HG03196 (cell line): ENCODE results near the gene GRIP1.

Source experiments
- ATAC-seq: cut with Tn5 transposase; IDR thresholded peaks from one replicate; pipeline ENCODE4 v1.9.1; 2021; ENCODE audit not compliant: unreplicated experiment

GRIP1 gene

DNA sequence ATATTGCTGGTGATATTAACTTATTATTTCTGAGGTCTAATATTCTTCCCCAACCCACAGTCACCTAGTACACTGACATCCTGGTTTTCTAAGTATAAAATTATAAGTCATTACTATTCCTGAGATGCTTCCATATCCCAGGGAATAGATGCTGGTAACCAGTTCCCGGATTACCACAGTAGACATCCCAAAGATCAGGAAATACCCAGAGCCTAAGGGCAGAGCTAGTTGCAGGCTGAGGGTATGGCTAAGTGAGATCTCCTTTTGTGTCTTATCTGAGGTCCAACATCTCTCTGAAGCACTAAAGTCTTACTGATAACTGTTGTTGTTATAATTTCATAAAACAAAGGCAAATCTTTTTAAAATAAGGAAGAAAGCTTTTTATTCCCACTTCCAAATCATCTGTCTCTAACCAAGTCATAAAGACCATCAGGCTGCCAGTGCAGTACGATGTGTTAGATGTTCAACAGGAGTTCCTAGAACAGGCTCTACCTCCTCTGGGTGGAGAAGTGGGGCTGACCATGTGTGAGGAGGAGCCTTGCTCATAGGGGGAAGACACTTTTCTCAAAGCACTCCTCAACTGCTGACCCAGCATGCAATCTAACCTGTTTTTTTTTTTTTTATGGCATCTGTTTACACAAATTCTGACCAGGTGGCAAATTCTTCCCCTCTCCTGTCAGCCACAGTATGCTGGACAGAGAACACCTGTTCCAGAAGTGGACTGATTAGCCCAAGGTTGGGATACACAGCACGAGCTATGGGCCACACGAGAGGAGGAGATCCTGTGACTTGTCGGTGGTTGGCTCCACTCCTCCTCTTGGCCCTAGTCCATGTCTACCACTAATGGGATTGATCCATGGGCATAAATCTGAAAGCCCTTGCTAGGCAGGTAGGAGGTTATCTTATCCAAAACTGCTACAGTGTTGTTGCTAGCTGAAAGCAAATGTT, 16.1 kb upstream of the GRIP1 start:
- ATAC-seq: no peak

DNA sequence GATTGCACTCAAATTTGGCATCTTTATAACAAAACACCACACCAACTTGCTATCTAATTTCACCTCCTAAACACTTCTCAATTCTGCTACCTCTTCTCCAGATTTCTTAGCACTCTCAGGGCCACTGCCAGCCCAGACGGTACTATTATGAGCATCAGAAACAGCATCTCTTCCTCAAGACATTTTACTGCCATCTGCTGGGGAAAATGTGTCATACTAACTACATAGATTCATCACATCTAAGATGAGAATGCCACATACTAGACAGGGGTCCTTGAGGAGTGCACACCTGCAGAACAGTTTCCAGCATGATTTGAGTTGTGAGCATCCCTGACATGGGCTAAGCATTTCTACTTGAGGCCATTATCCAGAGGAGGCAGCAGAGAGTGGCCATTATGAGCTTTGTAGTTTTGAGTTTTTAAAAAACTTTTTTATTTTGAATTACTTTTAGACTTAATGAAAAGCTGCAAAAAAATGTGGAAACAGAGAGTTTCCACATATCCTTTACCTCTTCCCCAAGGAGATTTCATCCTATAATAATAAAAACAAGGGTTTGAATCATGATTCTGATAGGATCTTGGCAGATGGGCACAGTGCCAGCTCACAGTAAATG, 15.1 kb upstream of the GRIP1 start:
- peak; percentile 78 for ATAC-seq

DNA sequence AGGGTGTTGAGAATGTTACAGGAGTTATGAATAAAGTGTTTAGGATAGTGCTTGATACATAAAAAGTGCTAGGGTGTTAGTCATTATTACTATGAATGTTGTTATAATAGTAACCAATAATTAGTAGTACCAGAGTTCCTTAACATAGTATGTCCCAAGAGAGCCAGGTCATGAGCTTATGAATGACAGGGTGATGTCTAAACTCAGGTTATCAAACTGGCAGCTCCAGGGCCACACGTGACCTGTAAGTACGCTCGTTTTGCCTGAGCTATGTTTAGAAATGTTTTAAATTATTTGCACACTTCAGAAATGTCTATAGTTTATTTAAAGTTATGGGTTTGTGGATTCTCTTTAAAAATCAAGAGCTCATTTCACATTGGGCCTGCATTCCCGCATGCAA, 14.1 kb upstream of the GRIP1 start:
- ATAC-seq: no peak

DNA sequence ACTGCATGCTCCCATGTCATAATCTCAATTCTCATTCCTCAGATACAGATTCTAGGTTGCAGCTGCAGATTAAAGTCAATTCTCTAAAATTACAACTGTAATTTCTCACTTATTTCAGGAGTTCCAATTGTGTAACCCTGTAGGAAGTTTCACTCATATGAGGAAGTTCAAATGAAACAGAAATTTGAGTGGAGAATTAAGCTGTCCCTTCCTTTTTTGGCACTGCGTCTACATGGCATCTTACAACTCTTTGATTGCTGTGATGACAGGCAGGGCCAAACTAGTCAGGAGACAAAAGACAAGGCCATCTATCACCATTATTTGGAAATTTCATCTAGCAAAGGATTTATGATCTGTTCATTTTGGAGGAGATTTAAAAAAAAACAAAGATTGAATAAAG, 13.3 kb upstream of the GRIP1 start:
- ATAC-seq: no peak

DNA sequence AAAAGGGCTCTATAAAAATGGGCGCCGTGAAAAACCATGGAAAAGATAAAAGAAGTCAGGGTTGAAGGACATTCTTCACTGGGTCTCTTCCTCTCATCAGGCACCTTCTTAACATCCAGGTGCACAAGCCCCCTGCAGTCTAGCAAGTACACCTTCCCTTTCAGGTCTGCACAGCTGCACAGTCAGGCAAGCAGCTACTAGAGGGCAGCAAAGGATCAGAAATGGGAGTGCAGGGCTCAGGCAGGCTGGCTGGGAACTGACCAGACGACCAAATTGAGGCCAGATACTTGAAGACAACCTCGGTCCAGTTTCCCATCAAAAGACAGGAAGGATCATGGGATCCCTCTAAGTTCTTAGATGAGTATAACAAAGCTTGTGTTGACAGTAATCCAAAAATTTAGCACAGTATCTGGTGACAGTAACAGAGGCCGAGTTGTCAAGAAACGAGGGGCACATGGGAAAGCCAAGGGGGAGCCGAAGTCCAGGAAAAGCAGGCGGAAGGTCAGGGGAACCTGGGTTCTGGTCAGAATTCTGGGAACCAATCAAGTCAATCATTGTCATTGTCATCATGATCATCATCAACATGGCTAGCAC, 10.1 kb upstream of the GRIP1 start:
- ATAC-seq: peak; percentile 75

DNA sequence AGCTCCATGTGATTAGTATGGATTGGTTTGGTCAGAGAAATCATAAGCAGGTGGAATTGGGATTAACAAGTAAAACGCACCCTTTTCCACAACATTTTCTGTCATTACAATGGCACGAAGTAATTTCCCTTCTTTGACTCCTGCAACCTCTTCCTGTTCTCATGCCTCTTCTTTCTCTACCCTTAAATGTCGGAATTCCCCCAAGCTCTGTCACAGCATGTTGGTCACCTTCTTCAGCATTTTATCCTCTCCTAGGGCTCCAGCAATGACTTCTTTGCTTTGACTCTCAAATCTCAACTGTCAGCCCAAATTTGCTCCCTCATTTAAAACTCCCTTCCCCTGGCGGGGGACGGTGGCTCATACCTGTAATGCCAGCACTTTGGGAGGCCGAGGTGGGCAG, 5.3 kb upstream of the GRIP1 start:
- ATAC-seq: no peak

DNA sequence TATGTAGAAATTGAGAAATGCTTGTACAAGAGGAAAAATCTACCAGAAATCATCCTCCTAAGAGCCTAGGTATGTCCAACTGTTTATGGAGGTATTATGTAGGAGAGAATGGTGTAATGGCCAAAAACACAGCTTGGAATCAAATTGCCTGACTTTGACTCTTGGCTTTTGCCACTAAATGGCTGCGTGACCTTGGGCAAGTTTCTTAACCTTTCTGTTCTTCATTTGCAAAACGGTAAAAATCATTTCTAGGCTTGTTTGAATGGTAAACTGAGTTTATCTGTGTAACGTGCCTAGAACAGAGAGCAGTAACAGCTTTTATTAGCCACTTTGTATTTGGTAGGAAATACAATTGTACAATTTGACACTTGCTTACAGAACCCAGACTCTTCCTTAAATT, 4.9 kb upstream of the GRIP1 start:
- ATAC-seq: no peak

DNA sequence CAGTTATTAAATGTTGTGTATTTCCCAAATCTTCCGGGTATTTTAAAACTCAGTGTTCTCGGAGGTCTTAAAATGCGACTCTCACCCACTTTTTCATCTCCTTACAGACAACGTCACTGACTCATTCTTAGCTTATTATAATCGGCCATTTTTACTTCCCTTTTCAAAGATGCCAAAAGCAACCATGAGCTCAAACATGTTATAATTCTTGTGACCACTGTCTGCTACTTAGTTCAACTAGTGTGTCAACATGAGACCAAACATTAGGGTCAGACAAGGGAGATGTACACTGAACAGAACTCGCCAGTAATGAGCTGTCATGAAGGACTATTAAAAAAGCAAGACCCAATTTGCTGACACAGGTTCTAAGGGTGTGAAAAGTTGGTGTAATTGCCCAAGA, 4.2 kb upstream of the GRIP1 start:
- no peak for ATAC-seq

DNA sequence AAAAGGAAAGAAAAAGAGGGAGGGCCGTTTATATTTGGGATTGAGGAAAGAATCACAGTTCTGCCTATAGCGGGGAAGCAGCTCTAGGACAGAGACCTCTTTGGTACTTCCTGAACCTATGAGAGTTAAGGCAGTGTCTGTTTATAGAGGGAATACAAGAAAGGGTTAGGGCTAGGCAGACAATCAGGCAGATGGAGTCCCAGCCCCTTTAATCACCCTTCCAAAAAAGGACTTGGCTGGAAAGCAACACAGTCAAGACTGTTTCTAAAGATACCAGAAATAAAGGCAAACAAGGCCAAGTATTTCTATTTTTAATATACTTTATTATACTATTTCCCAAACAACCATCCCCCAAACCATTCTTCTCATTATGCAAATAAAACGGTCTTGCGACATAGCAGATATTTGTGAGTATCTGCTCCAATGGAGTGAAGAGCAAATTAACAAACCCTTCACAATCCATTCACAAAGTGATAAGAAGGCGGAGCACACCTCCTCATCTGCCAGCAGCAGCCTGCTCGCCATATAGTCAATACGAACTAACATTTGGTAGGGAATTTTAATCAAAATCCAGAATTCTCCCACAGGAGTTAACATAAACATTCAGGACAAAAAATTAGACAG, 697 bp upstream of the GRIP1 start:
- no peak for ATAC-seq

DNA sequence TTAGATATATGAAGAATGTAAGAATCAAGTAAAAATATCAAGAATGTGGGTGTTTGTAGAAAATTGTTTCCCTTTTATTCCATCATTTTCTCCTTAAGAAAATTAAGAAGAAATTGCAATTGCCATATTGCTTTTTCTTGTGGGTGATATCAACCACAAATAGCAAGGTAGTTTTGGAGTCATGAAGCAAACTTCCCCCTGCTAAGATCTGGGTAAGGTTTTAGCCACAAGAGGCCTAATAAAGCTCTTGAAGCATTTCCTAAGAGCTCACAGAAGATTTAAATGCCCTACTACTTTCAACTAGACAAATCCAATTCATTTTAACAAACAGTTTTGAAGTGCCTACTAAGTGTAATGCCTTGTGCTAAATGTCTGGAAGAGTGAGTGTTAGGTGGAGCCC, 2.6 kb downstream of the GRIP1 start:
- no peak for ATAC-seq

DNA sequence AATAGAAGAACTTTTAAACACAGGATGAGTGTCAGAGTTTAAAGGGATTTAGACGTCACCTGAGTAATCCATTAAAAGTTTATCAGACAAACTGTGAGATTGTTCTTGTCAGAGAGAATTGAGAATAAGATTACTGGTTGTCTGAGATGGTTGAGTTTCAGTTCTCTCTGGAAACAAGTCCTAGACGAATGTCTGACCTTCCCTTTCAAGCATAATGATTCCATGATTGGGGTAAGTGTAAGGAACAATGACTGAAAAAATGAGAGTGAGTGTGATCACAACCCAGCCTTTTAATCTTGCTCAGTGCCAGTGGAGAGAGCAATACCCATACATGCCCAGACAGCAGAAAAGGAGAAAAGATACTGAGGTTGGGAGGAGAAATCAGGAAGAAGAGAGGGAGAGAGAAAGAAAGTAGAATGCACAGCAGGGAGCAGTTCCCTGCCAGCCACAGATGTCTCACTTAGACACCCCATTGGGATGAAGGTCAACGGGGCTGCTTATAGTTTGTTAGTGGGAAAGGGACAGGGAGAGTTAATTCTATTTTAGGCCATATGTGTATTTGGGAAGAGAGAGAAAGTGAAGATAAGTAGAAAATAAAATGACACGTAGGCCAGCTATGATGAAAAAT, 4.3 kb downstream of the GRIP1 start:
- ATAC-seq: no peak

DNA sequence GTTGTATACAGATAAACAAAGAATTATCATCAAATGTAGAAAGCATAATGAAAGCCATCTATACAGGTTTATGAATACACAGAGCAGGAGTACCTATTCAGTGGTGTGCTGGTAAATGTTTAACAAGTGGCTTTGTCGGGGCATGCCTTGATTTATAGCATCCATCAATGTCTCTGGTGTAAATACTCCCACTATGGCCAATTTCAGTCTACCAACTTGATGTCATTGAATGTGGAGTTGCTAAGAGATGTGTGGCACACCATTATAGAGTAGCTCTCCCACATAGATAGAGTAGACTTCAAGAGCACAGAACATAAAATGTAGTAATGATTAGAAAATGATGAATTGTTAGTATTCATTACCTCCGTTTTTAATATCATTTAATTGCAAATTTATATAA, 9.3 kb downstream of the GRIP1 start:
- ATAC-seq: no peak

DNA sequence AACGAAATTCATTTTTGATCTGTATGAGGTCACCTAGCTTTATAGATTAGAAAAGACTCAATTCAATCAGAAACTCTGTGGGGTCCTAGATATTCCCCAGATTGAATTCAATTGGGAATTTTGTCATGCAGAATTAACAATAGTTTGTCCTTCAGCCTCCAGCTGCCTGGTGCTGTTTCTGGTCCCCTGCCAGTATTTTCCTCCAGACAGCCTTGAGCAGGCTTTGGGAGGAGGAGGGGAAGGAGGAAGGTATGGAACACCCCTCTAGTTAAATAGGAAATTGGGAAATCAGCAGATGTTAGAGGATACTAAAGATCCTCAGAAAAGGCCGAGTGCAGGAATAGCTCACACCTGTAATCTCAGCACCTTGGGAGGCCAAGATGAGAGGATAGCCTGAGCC, 10.6 kb downstream of the GRIP1 start:
- ATAC-seq: no peak

DNA sequence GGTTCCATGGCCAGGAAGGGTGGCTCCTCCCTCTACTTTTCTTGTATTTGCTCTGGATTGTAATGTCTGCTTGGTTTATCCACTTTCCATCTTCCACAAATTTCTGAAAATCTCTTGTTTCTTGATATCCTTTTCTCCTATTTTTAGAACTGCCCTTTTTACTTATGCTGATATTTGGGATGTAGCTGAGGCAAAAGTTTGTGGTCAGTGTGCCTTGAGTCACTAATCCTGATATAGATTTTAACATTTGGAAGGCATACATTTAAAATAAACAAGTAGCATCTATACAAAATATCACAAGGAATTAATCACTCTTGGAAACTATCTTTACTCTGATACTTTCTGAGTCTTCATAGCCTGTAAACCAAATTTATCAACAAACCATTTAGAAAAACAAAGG, 11.0 kb downstream of the GRIP1 start:
- ATAC-seq: no peak

DNA sequence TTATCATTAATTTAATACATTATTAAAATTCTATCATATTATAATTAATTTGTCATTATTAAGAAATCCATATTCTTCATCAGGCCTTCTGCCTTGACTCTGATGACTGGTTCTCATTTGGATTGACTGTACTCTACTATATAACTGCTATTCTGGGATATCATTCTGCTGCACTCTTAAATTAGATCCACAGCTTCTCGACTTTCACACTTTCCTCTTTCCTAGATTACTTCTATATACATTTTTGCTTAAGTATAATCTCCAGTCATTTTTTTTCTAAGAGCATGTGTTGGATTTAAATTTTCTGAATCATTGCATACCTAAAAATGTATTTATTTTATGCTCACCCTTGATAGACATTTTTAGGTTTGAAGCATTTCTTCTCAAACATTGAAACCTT, 12.4 kb downstream of the GRIP1 start:
- ATAC-seq: no peak

DNA sequence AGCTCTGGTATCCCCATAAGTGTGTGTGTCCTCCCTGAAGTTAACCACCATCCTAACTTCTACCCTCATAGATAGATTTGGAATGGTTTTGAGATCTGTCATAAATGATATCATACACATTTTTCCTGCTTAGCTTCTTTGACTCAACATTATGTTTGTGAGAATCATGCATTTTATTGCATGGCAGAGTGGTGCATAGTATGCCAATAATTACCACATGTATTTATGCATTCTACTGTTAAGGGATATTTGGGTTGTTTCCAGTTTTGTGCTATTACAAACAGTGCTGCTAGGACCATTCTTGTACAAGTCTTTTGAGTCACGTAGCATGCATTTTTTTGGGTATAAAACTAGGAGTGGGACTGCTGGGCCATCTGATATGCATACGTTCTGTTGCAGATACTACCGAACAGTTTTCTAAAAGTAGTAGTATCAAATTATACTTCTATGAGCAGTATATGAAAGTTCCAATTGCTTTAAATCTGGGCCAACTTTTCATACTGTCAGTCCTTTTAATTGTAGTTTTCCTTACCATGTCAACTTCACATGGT, 13.4 kb downstream of the GRIP1 start:
- no peak for ATAC-seq

DNA sequence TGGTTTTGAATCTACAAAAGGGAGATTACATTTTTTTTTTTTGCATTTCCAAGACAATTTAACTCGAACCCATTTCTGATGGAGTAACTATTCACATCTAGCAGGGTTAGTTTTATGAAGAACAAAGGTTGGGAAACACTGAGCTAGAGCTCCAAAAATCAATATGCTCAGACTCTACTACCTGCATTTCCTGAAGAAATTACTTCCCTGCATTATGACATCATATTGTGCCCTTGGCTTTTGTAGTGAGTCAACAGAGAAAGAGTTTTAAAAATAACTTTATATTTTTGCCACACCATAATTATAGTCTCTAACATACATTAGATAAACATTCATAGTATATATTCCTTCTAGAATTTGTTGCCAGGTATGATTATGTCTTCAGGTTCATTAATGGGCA, 14.8 kb downstream of the GRIP1 start:
- no peak for ATAC-seq

DNA sequence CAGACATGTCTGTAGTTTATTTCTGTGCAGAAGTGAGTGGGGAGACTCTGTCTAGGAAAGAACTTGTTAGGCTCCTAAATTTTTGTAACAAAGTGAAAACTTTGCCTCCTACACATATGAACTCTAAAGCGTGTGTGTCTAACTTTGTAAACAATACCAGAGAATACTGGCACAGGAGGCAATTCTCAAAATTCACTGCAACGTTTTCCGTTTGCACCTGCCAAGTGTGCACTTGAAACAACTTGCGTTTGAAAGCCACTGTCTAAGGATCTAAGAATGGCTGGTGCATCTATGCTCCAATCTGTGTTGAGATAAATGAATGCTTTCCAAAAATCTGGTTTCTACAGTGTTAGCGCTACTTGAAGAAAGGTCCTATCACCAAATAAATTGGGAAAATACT, 15.3 kb downstream of the GRIP1 start:
- no peak for ATAC-seq

DNA sequence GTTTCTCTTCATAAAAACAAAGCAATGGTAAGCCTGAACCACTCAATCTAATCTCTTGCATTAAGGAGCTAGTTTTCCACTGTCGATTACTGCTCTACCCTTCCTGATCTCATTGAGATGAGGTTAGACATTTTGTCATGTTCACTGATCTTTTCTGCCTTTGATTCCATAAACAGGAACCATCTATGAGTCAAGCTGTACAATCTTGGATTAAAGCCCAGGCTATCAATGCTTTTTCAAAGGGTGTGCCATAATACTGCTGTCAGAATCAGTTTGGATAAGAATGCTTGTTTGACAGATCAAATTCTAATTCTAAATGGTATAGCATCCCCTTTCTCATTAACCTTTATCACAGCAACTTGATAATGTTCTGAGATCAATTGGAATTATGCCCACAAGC, 16.1 kb downstream of the GRIP1 start:
- ATAC-seq: no peak

DNA sequence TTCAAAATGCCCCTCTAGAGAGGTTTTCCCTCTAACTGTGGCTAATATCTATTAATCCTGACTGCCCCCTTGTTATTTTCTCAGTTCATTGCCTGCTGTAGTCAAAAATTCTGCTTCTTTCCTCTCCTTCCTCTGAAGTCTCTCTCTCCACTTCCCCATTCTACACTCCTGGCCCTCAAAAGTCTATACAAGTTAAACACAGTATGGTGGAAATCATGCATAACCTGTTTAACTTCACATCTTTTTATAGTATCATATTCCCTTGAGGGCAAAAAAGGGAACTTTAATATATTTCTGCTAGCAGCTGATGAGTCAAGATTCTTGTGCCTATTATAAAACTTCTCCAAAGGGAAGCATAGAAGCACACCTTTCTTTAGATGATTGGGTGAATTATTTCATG, 16.7 kb downstream of the GRIP1 start:
- ATAC-seq: no peak

DNA sequence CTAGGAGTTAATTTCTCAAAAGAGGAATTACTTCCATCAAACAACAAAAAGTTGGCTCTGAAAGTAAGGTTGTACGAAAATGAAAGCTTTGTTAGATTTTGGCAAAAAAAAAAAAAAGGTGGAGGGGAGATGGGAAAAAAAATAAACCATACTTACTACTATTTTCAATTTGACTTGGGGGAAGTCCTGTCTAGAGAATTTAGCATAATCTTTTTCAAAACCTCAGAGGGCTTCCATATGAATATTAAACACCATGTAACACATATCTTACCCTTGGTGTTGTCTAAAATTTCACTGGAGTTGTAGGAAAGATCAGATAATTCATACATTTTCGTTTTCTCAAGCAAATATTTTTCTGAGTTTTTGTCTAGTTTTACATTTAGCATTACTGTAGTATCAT, 17.5 kb downstream of the GRIP1 start:
- ATAC-seq: no peak
